Muscle layer of colon (tissue), 2 donors: ENCODE data around the gene PRRC2B.
"Not testable (repeated sequence)": the region's sequence is repeated elsewhere in the genome, so short reads cannot be mapped to it uniquely, and the experiment has no call there.

ENCODE experiments used
- H3K27ac ChIP-seq: one replicate; pipeline ENCODE4 v1.7.0; 2013; ENCODE audit warnings: low read depth, mild to moderate bottlenecking, low read length, moderate library complexity
- H3K27me3 ChIP-seq, 2 donors: one replicate each; pipeline ENCODE4 v1.7.0; 2013; ENCODE audit warnings: low read length in 2 of 2, mild to moderate bottlenecking in 2 of 2; ENCODE audit not compliant: insufficient read depth in 2 of 2, control insufficient read depth in 1 of 2
- H3K36me3 ChIP-seq: one replicate; pipeline ENCODE4 v1.7.0; 2013; ENCODE audit warnings: mild to moderate bottlenecking, low read length; ENCODE audit not compliant: insufficient read depth
- H3K4me1 ChIP-seq: one replicate; pipeline ENCODE4 v1.7.0; 2013; ENCODE audit warnings: mild to moderate bottlenecking, low read length; ENCODE audit not compliant: insufficient read depth
- H3K4me3 ChIP-seq, 2 donors: one replicate each; pipeline ENCODE4 v1.7.0; 2013; ENCODE audit warnings: low read length in 2 of 2, low read depth in 1 of 2, mild to moderate bottlenecking in 1 of 2, moderate library complexity in 1 of 2
- H3K9ac ChIP-seq: one replicate; pipeline ENCODE4 v1.7.0; 2013; ENCODE audit warnings: low read length
- H3K9me3 ChIP-seq: one replicate; pipeline ENCODE4 v1.7.0; 2013; ENCODE audit warnings: mild to moderate bottlenecking, low read length
- donor health status: abdominal sarcoma.
- donor health status: Adenocarcinoma of cecum.

Gene PRRC2B

GRCh38 chr9:131365546-131365945 is 28.3 kb upstream of the PRRC2B start:
- Histone ChIP-seq H3K9ac (no peak overlapping the region), H3K4me3 (no peak overlapping the region), H3K27me3 (no peaks in the 10 kb centered on the region), H3K36me3 (no peaks in the 10 kb centered on the region), H3K9me3 (no peaks in the 10 kb centered on the region), H3K27ac (no peak overlapping the region), H3K4me1 (peaks cover 5% of the 10 kb centered on the region)

- Histone ChIP-seq H3K36me3 (no peaks in the 10 kb centered on the region), H3K4me1 (no peaks in the 10 kb centered on the region), H3K9me3 (no peaks in the 10 kb centered on the region), H3K9ac (no peak overlapping the region), H3K27ac (no peak overlapping the region), H3K4me3 (no peak overlapping the region), H3K27me3 (no peaks in the 10 kb centered on the region)
Measured at GRCh38 chr9:131366761-131367401, 27.0 kb upstream of the PRRC2B start.

GRCh38 chr9:131367450-131367849 is 26.4 kb upstream of the PRRC2B start:
- H3K9ac ChIP-seq = no peak overlapping the region
- no peak overlapping the region for H3K27ac ChIP-seq
- no peaks in the 10 kb centered on the region for H3K9me3 ChIP-seq
- H3K36me3 ChIP-seq = no peaks in the 10 kb centered on the region
- H3K4me3 ChIP-seq = no peak overlapping the region
- H3K4me1 ChIP-seq = peaks cover 3% of the 10 kb centered on the region
- H3K27me3 ChIP-seq = no peaks in the 10 kb centered on the region

- Histone ChIP-seq H3K27ac (no peak overlapping the region), H3K4me1 (peaks cover 5% of the 10 kb centered on the region), H3K9me3 (no peaks in the 10 kb centered on the region), H3K4me3 (no peak overlapping the region), H3K36me3 (no peaks in the 10 kb centered on the region), H3K9ac (no peak overlapping the region), H3K27me3 (no peaks in the 10 kb centered on the region)
Measured at GRCh38 chr9:131370638-131371037, 23.2 kb upstream of the PRRC2B start.

GRCh38 chr9:131372599-131372973 is 21.3 kb upstream of the PRRC2B start:
- H3K36me3 ChIP-seq, H3K4me1 ChIP-seq, H3K9me3 ChIP-seq, H3K27me3 ChIP-seq: not testable (repeated sequence)
- Histone ChIP-seq H3K9ac (peak overlapping the region; percentile 65), H3K4me3 (peak overlapping the region; percentile 72 to 95), H3K27ac (peak overlapping the region; percentile 83)

- H3K9ac ChIP-seq, H3K27ac ChIP-seq, H3K9me3 ChIP-seq, H3K27me3 ChIP-seq, H3K36me3 ChIP-seq, H3K4me3 ChIP-seq, H3K4me1 ChIP-seq: not testable (repeated sequence)
Measured at GRCh38 chr9:131374638-131375037, 19.2 kb upstream of the PRRC2B start.

GRCh38 chr9:131379056-131379455 is 14.8 kb upstream of the PRRC2B start:
- Histone ChIP-seq H3K4me3 (no peak overlapping the region), H3K9ac (no peak overlapping the region)

GRCh38 chr9:131382850-131383729 is 10.8 kb upstream of the PRRC2B start:
- Histone ChIP-seq H3K4me1 (peaks cover 9% of the 10 kb centered on the region), H3K4me3 (no peak overlapping the region), H3K9me3 (no peaks in the 10 kb centered on the region), H3K9ac (no peak overlapping the region), H3K27ac (peak overlapping the region; percentile 54), H3K36me3 (no peaks in the 10 kb centered on the region), H3K27me3 (no peaks in the 10 kb centered on the region)

More at GRCh38 chr9:131379056-131379455, 14.8 kb upstream of the PRRC2B start:
- H3K27ac ChIP-seq = no peak overlapping the region
- H3K9me3 ChIP-seq = no peaks in the 10 kb centered on the region
- H3K27me3 ChIP-seq = no peaks in the 10 kb centered on the region
- H3K4me1 ChIP-seq = peaks cover 9% of the 10 kb centered on the region
- no peaks in the 10 kb centered on the region for H3K36me3 ChIP-seq

- Histone ChIP-seq H3K9ac (no peak overlapping the region), H3K27me3 (no peaks in the 10 kb centered on the region), H3K4me3 (no peak overlapping the region), H3K9me3 (no peaks in the 10 kb centered on the region), H3K27ac (no peak overlapping the region), H3K36me3 (no peaks in the 10 kb centered on the region), H3K4me1 (peaks cover 9% of the 10 kb centered on the region)
Measured at GRCh38 chr9:131385296-131385695, 8.6 kb upstream of the PRRC2B start.

GRCh38 chr9:131386281-131386680 is 7.6 kb upstream of the PRRC2B start:
- Histone ChIP-seq H3K27me3 (no peaks in the 10 kb centered on the region), H3K9ac (no peak overlapping the region), H3K4me1 (peaks cover 9% of the 10 kb centered on the region), H3K4me3 (no peak overlapping the region), H3K36me3 (no peaks in the 10 kb centered on the region), H3K27ac (no peak overlapping the region), H3K9me3 (no peaks in the 10 kb centered on the region)

GRCh38 chr9:131387394-131387793 is 6.5 kb upstream of the PRRC2B start:
- Histone ChIP-seq H3K4me3 (no peak overlapping the region), H3K27me3 (no peaks in the 10 kb centered on the region), H3K27ac (no peak overlapping the region), H3K9me3 (no peaks in the 10 kb centered on the region), H3K36me3 (no peaks in the 10 kb centered on the region), H3K4me1 (peaks cover 9% of the 10 kb centered on the region), H3K9ac (no peak overlapping the region)

GRCh38 chr9:131391020-131391419 is 2.9 kb upstream of the PRRC2B start:
- H3K9me3 ChIP-seq = no peaks in the 10 kb centered on the region
- no peak overlapping the region for H3K27ac ChIP-seq
- no peaks in the 10 kb centered on the region for H3K27me3 ChIP-seq
- no peak overlapping the region for H3K4me3 ChIP-seq
- no peak overlapping the region for H3K9ac ChIP-seq
- peaks cover 10% of the 10 kb centered on the region for H3K4me1 ChIP-seq
- H3K36me3 ChIP-seq = no peaks in the 10 kb centered on the region
